ENCODE measurements around the gene ADGRF1.

DNA sequence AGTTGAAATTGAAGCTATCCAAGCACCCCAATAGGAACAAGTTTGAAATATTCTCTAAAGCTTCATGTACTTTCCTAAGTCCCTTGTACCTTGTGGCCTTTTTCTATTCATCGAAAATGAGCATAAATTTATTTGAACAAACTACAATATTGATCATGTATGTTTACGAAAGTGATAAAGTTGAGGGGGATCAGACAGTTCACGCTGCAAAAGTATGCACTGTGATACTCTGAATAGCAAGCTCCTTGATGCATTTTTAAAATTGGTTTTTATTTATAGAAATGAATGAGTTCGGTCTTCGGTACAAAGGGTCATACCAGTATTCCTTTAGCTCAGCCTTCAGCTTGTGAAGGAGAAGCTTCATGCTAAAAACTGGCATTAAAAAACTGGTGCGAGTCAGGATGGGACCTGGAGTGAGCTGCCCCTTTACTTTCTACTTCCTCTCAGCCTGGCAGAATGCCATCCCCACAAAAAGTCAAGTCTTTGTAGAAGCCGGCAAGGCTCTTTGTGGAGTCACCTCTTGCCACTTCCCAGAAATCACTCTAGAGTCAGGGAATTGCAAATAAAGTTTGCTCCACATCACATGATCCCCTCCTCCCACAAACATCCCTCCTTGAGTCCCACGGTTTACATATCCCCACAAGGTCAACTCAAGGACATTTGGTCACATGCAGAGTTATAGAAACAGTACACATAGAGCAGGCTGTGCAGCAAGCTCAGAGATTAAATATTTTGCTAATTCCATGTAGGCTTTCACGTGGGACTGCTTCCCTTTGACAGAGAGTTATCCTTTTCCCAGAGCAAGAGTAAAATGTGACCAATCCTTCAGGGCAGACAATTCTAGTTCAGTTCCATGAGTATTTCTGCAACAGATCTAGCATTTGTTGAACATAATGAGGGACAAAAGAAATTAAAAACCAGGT lies 34.6 kb upstream of the ADGRF1 start:
- TF ChIP-seq, protein P1, sequence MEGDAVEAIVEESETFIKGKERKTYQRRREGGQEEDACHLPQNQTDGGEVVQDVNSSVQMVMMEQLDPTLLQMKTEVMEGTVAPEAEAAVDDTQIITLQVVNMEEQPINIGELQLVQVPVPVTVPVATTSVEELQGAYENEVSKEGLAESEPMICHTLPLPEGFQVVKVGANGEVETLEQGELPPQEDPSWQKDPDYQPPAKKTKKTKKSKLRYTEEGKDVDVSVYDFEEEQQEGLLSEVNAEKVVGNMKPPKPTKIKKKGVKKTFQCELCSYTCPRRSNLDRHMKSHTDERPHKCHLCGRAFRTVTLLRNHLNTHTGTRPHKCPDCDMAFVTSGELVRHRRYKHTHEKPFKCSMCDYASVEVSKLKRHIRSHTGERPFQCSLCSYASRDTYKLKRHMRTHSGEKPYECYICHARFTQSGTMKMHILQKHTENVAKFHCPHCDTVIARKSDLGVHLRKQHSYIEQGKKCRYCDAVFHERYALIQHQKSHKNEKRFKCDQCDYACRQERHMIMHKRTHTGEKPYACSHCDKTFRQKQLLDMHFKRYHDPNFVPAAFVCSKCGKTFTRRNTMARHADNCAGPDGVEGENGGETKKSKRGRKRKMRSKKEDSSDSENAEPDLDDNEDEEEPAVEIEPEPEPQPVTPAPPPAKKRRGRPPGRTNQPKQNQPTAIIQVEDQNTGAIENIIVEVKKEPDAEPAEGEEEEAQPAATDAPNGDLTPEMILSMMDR (IDR thresholded peaks at IDR 0.05 in 4 of 5, conservative IDR thresholded peaks at IDR 0.05 in 1 of 5): no peak
- TF ChIP-seq POLR2A (IDR thresholded peaks at IDR 0.05): no peak
